Stomach (tissue), 4 donors: ENCODE measurements around the gene CASKIN2.

Experiments
- CTCF ChIP-seq, 7 experiments: fragments of 450-650 bp in 4 of 7; fragments of 200-600 bp in 3 of 7; sonication (generic) in 3 of 7; IDR thresholded peaks; one replicate each; pipeline ENCODE4 v1.5.1; 2016 to 2019; ENCODE audit warnings: antibody characterized with exemption in 7 of 7, control low read depth in 2 of 7, mild to moderate bottlenecking in 1 of 7
- POLR2A ChIP-seq, 4 donors: fragments of 450-650 bp; IDR thresholded peaks; one replicate each; pipeline ENCODE4 v1.6.1; 2016; ENCODE audit warnings: antibody characterized with exemption in 4 of 4, control low read depth in 2 of 4, mild to moderate bottlenecking in 1 of 4, moderate library complexity in 1 of 4
- POLR2AphosphoS5 ChIP-seq, 3 donors: sonication (generic); formaldehyde crosslinking; IDR thresholded peaks; one replicate each; pipeline ENCODE4 v1.6.1; 2016; ENCODE audit warnings: antibody characterized with exemption in 3 of 3

DNA sequence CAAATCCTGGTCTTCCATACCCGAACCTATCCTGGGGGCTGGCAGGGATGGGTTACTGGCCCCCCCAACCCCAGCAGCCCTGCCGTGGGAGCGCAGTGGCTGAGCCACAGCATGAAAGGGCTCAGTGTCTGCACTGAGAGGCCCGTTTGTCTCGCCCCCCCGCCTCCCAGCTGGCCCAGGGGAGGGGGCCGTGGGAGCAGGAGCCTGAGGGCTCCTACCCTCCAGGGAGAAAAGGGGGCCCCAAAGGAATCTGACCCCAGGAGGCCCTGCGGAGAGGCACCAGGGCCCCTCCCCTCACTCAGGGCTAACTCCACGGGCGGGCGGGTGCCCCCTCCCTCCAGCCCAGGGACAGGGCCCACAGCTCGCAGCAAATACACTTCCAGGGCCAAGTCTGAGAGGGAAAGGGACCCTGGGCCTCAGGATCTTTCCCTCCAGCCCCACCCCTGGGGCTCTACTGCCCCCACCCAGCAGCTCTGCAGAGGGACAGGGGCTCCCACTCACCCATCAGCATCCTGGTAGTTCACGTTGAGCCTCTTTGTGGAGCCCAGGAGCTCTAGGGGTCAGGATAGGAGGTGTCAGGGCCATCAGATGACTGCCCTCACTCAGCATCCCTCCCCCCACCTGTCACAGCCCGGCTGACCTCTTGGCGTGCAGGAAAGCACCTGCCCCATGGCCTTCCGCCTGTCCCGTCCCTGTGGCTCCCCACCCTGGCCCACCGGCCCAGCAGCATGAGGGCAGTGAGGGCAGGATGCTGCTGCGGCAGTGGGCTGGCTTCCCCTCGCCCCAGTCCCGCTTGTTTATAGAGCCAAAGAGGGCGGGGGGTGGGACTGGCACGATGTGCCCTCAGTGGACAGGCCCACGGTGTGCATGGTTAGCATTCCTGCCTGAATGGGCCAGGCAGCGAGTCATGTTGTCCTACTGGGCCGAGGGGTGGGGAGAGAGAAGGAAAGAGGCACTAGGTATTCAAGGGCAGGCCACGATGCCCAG, 7.3 kb downstream of the CASKIN2 start:
- TF ChIP-seq POLR2A (IDR thresholded peaks at IDR 0.05) (no peak), POLR2AphosphoS5 (IDR thresholded peaks at IDR 0.05) (no peak), CTCF (IDR thresholded peaks at IDR 0.05) (no peak)
